GM18502 (cell line): ENCODE results near the gene SGO1.
A peak's percentile ranks its signal among the peaks of the same experiment; 100 is the strongest.

ENCODE experiments used
- ATAC-seq: cut with Tn5 transposase; IDR thresholded peaks from one replicate; pipeline ENCODE4 v1.9.1; 2021; ENCODE audit warnings: mild to moderate bottlenecking; ENCODE audit not compliant: unreplicated experiment, poor library complexity

The SGO1 gene

GRCh38 chr3:20161714-20162113 lies 24.3 kb downstream of the SGO1 start:
- ATAC-seq: no peak

GRCh38 chr3:20160230-20160629 lies 25.8 kb downstream of the SGO1 start:
- ATAC-seq: no peak

- no peak for ATAC-seq
Measured at GRCh38 chr3:20154928-20155327, 31.1 kb downstream of the SGO1 start.

GRCh38 chr3:20154078-20154477 lies 31.9 kb downstream of the SGO1 start:
- no peak for ATAC-seq

- no peak for ATAC-seq
Measured at GRCh38 chr3:20148466-20148865, 37.5 kb downstream of the SGO1 start.

GRCh38 chr3:20147361-20147760 lies 38.6 kb downstream of the SGO1 start:
- no peak for ATAC-seq

- ATAC-seq: no peak
Measured at GRCh38 chr3:20146301-20146700, 39.7 kb downstream of the SGO1 start.

- no peak for ATAC-seq
Measured at GRCh38 chr3:20145874-20146273, 40.1 kb downstream of the SGO1 start.

GRCh38 chr3:20143519-20143918 lies 42.5 kb downstream of the SGO1 start:
- ATAC-seq: no peak

GRCh38 chr3:20142517-20142916 lies 43.5 kb downstream of the SGO1 start:
- no peak for ATAC-seq

GRCh38 chr3:20141851-20142250 lies 44.2 kb downstream of the SGO1 start:
- no peak for ATAC-seq

- ATAC-seq: no peak
Measured at GRCh38 chr3:20141316-20141715, 44.7 kb downstream of the SGO1 start.

- no peak for ATAC-seq
Measured at GRCh38 chr3:20140881-20141280, 45.1 kb downstream of the SGO1 start.

GRCh38 chr3:20137647-20138046 lies 48.4 kb downstream of the SGO1 start:
- ATAC-seq: no peak

GRCh38 chr3:20136231-20136630 lies 49.8 kb downstream of the SGO1 start:
- ATAC-seq: no peak

- no peak for ATAC-seq
Measured at GRCh38 chr3:20130106-20130505, 55.9 kb downstream of the SGO1 start.

GRCh38 chr3:20128358-20128757 lies 57.6 kb downstream of the SGO1 start:
- no peak for ATAC-seq

- ATAC-seq: peak; percentile 100
Measured at GRCh38 chr3:20125897-20126296, 60.1 kb downstream of the SGO1 start.

GRCh38 chr3:20125289-20125688 lies 60.7 kb downstream of the SGO1 start:
- ATAC-seq: no peak

GRCh38 chr3:20123131-20123652 lies 62.8 kb downstream of the SGO1 start:
- ATAC-seq: no peak

GRCh38 chr3:20121088-20121487 lies 64.9 kb downstream of the SGO1 start:
- no peak for ATAC-seq
